Measurements from ENCODE around the gene LRRC8D. TPM values are rescaled to one million over a fixed set of nuclear protein-coding genes. Genes with fewer than 3 reads are reported as not detected.

LRRC8D gene
- total RNA-seq, 1 donor from 2014 or later: 22.2 TPM

- Histone ChIP-seq H3K4me3 (no peak overlapping the region), H3K9me3 (no peaks in the 10 kb centered on the region), H3K27ac (no peak overlapping the region), H3K36me3 (no peaks in the 10 kb centered on the region), H3K4me1 (no peaks in the 10 kb centered on the region), H3K27me3 (ENCODE audit: low read depth) (no peaks in the 10 kb centered on the region)
- no peak for DNase-seq
- TF ChIP-seq CTCF (IDR thresholded peaks at IDR 0.05): no peak
- intact Hi-C loops (cut with DNase I): loop anchor here (5.0 kb wide), 1 partner anchor 178 kb away; no protein-coding TSS in a partner anchor
- no peak for ATAC-seq
These were observed 11.3 kb upstream of the LRRC8D start for GRCh38 chr1:89809556-89809955.

GRCh38 chr1:89810302-89810701, 10.5 kb upstream of the LRRC8D start:
- TF ChIP-seq CTCF (IDR thresholded peaks at IDR 0.05): no peak
- DNase-seq (no peak), ATAC-seq (no peak)
- no peaks in the 10 kb centered on the region for H3K4me1 ChIP-seq
- H3K27me3 ChIP-seq (ENCODE audit: low read depth): no peaks in the 10 kb centered on the region
- no peaks in the 10 kb centered on the region for H3K36me3 ChIP-seq
- intact Hi-C loops (cut with DNase I): no loop called here
- no peaks in the 10 kb centered on the region for H3K9me3 ChIP-seq
- H3K4me3 ChIP-seq: no peak overlapping the region
- H3K27ac ChIP-seq: no peak overlapping the region

GRCh38 chr1:89810880-89811279, 10.0 kb upstream of the LRRC8D start:
- no peak for TF ChIP-seq CTCF (IDR thresholded peaks at IDR 0.05)
- DNase-seq (no peak), ATAC-seq (no peak)
- Histone ChIP-seq H3K9me3 (no peaks in the 10 kb centered on the region), H3K4me3 (no peak overlapping the region), H3K36me3 (no peaks in the 10 kb centered on the region), H3K27ac (no peak overlapping the region), H3K4me1 (no peaks in the 10 kb centered on the region), H3K27me3 (ENCODE audit: low read depth) (no peaks in the 10 kb centered on the region)
- intact Hi-C loops (cut with DNase I): no loop called here

- DNase-seq (no peak), ATAC-seq (no peak)
- H3K27ac ChIP-seq: no peak overlapping the region
- H3K4me3 ChIP-seq: no peak overlapping the region
- no peaks in the 10 kb centered on the region for H3K36me3 ChIP-seq
- no peaks in the 10 kb centered on the region for H3K9me3 ChIP-seq
- no peaks in the 10 kb centered on the region for H3K27me3 ChIP-seq (ENCODE audit: low read depth)
- intact Hi-C loops (cut with DNase I): no loop called here
- TF ChIP-seq CTCF (IDR thresholded peaks at IDR 0.05): no peak
- H3K4me1 ChIP-seq: no peaks in the 10 kb centered on the region
These were observed 7.8 kb upstream of the LRRC8D start for GRCh38 chr1:89812992-89813391.

GRCh38 chr1:89815040-89815439, 5.8 kb upstream of the LRRC8D start:
- no peak overlapping the region for H3K27ac ChIP-seq
- DNase-seq: no peak
- no peaks in the 10 kb centered on the region for H3K9me3 ChIP-seq
- no peak for ATAC-seq
- H3K36me3 ChIP-seq: no peaks in the 10 kb centered on the region
- H3K4me1 ChIP-seq: no peaks in the 10 kb centered on the region
- H3K4me3 ChIP-seq: no peak overlapping the region
- no peak for TF ChIP-seq CTCF (IDR thresholded peaks at IDR 0.05)
- H3K27me3 ChIP-seq (ENCODE audit: low read depth): no peaks in the 10 kb centered on the region
- intact Hi-C loops (cut with DNase I): no loop called here

- ATAC-seq (peak; percentile 57 to 73), DNase-seq (no peak)
- H3K9me3 ChIP-seq: no peaks in the 10 kb centered on the region
- H3K27me3 ChIP-seq (ENCODE audit: low read depth): no peaks in the 10 kb centered on the region
- H3K36me3 ChIP-seq: no peaks in the 10 kb centered on the region
- no peak for TF ChIP-seq CTCF (IDR thresholded peaks at IDR 0.05)
- H3K4me1 ChIP-seq: no peaks in the 10 kb centered on the region
- no peak overlapping the region for H3K4me3 ChIP-seq
- H3K27ac ChIP-seq: no peak overlapping the region
- intact Hi-C loops (cut with DNase I): no loop called here
These were observed 5.2 kb upstream of the LRRC8D start for GRCh38 chr1:89815611-89816010.

Measured in lower lobe of right lung (tissue), 2 donors.